ENCODE results near the gene KLHDC4. TPM values are rescaled to one million over a fixed set of nuclear protein-coding genes. Genes with fewer than 3 reads are reported as not detected.

Gene KLHDC4
- total RNA-seq, 1 donor from 2014 or later: 43.4 TPM

- H3K9me3 Mint-ChIP-seq (ENCODE audit: unreplicated experiment): no peaks in the 10 kb centered on the region
- no peaks in the 10 kb centered on the region for H3K4me1 Mint-ChIP-seq (ENCODE audit: unreplicated experiment)
- no peak overlapping the region for H3K4me3 Mint-ChIP-seq (ENCODE audit: unreplicated experiment)
- no peak for DNase-seq (ENCODE audit: low spot score)
- no peak overlapping the region for H3K27ac Mint-ChIP-seq (ENCODE audit: unreplicated experiment)
- no peaks in the 10 kb centered on the region for H3K36me3 Mint-ChIP-seq (ENCODE audit: low read depth, unreplicated experiment)
- TF ChIP-seq CTCF (IDR thresholded peaks at IDR 0.05; ENCODE audit: unreplicated experiment): no peak
- peaks cover 6% of the 10 kb centered on the region for H3K27me3 Mint-ChIP-seq (ENCODE audit: unreplicated experiment)
Measured at GRCh38 chr16:87801679-87802259, 36.0 kb upstream of the KLHDC4 start.

- peaks cover 10% of the 10 kb centered on the region for H3K27me3 Mint-ChIP-seq (ENCODE audit: unreplicated experiment)
- no peak overlapping the region for H3K4me3 Mint-ChIP-seq (ENCODE audit: unreplicated experiment)
- H3K36me3 Mint-ChIP-seq (ENCODE audit: low read depth, unreplicated experiment): no peaks in the 10 kb centered on the region
- DNase-seq (ENCODE audit: low spot score): no peak
- no peak overlapping the region for H3K27ac Mint-ChIP-seq (ENCODE audit: unreplicated experiment)
- H3K9me3 Mint-ChIP-seq (ENCODE audit: unreplicated experiment): no peaks in the 10 kb centered on the region
- no peaks in the 10 kb centered on the region for H3K4me1 Mint-ChIP-seq (ENCODE audit: unreplicated experiment)
- no peak for TF ChIP-seq CTCF (IDR thresholded peaks at IDR 0.05; ENCODE audit: unreplicated experiment)
Measured at GRCh38 chr16:87800497-87800896, 34.7 kb upstream of the KLHDC4 start.

GRCh38 chr16:87795336-87795735 lies 29.6 kb upstream of the KLHDC4 start:
- Mint-ChIP-seq H3K27me3 (ENCODE audit: unreplicated experiment) (peaks cover 11% of the 10 kb centered on the region), H3K4me1 (ENCODE audit: unreplicated experiment) (no peaks in the 10 kb centered on the region), H3K36me3 (ENCODE audit: low read depth, unreplicated experiment) (no peaks in the 10 kb centered on the region), H3K27ac (ENCODE audit: unreplicated experiment) (no peak overlapping the region), H3K4me3 (ENCODE audit: unreplicated experiment) (no peak overlapping the region), H3K9me3 (ENCODE audit: unreplicated experiment) (no peaks in the 10 kb centered on the region)
- DNase-seq (ENCODE audit: low spot score): no peak
- no peak for TF ChIP-seq CTCF (IDR thresholded peaks at IDR 0.05; ENCODE audit: unreplicated experiment)

- Mint-ChIP-seq H3K27me3 (ENCODE audit: unreplicated experiment) (peaks cover 11% of the 10 kb centered on the region), H3K27ac (ENCODE audit: unreplicated experiment) (no peak overlapping the region), H3K4me1 (ENCODE audit: unreplicated experiment) (no peaks in the 10 kb centered on the region), H3K36me3 (ENCODE audit: low read depth, unreplicated experiment) (no peaks in the 10 kb centered on the region), H3K4me3 (ENCODE audit: unreplicated experiment) (no peak overlapping the region), H3K9me3 (ENCODE audit: unreplicated experiment) (no peaks in the 10 kb centered on the region)
- DNase-seq (ENCODE audit: low spot score): no peak
- no peak for TF ChIP-seq CTCF (IDR thresholded peaks at IDR 0.05; ENCODE audit: unreplicated experiment)
Measured at GRCh38 chr16:87794485-87795078, 28.8 kb upstream of the KLHDC4 start.

GRCh38 chr16:87792205-87792565 lies 26.4 kb upstream of the KLHDC4 start:
- Mint-ChIP-seq H3K9me3 (ENCODE audit: unreplicated experiment) (no peaks in the 10 kb centered on the region), H3K36me3 (ENCODE audit: low read depth, unreplicated experiment) (no peaks in the 10 kb centered on the region), H3K27ac (ENCODE audit: unreplicated experiment) (no peak overlapping the region), H3K4me3 (ENCODE audit: unreplicated experiment) (no peak overlapping the region), H3K27me3 (ENCODE audit: unreplicated experiment) (peaks cover 10% of the 10 kb centered on the region), H3K4me1 (ENCODE audit: unreplicated experiment) (no peaks in the 10 kb centered on the region)
- DNase-seq (ENCODE audit: low spot score): no peak
- no peak for TF ChIP-seq CTCF (IDR thresholded peaks at IDR 0.05; ENCODE audit: unreplicated experiment)
